Panc1 (cell line): Measurements from ENCODE around the gene OSBP2. TPM values are rescaled to one million over a fixed set of nuclear protein-coding genes. Genes with fewer than 3 reads are reported as not detected.

Experiments
- ATAC-seq: fragments of 200-7000 bp; cut with Tn5 transposase; 2 replicates; pipeline ENCODE4 v1.9.1; 2020; ENCODE audit warnings: mild to moderate bottlenecking, moderate library complexity
- BruUV-seq: library from RNA; stranded (reverse); fragments of 400-500 nt; replicated peaks from 2 replicates; lab custom pipeline; 2021; lab: Mats Ljungman, UMichigan
- CTCF ChIA-PET: fragments of 300-600 bp; sonication (Branson Sonifier 250); formaldehyde crosslinking; loops from one replicate; lab custom pipeline; 2022; ENCODE audit warnings: antibody characterized with exemption; lab: Charles Lee
- POLR2A ChIA-PET: fragments of 300-600 bp; sonication (Branson Sonifier 250); formaldehyde crosslinking; loops from one replicate; lab custom pipeline; 2022; ENCODE audit warnings: antibody characterized with exemption; lab: Charles Lee
- DNase-seq: peaks from one replicate; pipeline ENCODE4 v3.0.0-alpha.2; 2010; ENCODE audit warnings: low read depth, low spot score
- H3K27ac ChIP-seq: 2 replicates; pipeline ENCODE4 v1.5.1; 2011; ENCODE audit warnings: mild to moderate bottlenecking, low read length, inconsistent platforms
- H3K27me3 ChIP-seq: fragments of 200-500 bp; sonication (Bioruptor generic); 2 replicates; pipeline ENCODE4 v1.6.0; 2014; ENCODE audit warnings: low read length, inconsistent platforms; ENCODE audit not compliant: control insufficient read depth, insufficient read depth
- H3K36me3 ChIP-seq: fragments of 200-500 bp; sonication (Bioruptor generic); 2 replicates; pipeline ENCODE4 v1.5.1; 2014; ENCODE audit warnings: inconsistent platforms, mild to moderate bottlenecking, low read length, moderate library complexity; ENCODE audit not compliant: control insufficient read depth, insufficient read depth
- H3K4me1 ChIP-seq: 2 replicates; pipeline ENCODE4 v1.5.1; 2011; ENCODE audit warnings: inconsistent platforms, mild to moderate bottlenecking, low read length, moderate library complexity; ENCODE audit not compliant: control insufficient read depth, insufficient read depth
- H3K4me3 ChIP-seq, 2 experiments: 2 replicates each; pipeline ENCODE4 v1.5.1; 2011 to 2012; ENCODE audit warnings: low read depth in 2 of 2, low read length in 2 of 2, mild to moderate bottlenecking in 2 of 2, inconsistent platforms in 1 of 2, moderate library complexity in 1 of 2
- H3K9me3 ChIP-seq: fragments of 200-500 bp; sonication (Bioruptor generic); 2 replicates; pipeline ENCODE4 v1.5.1; 2014; ENCODE audit warnings: low read depth, mild to moderate bottlenecking, inconsistent platforms, low read length, moderate library complexity; ENCODE audit not compliant: control insufficient read depth, insufficient read depth
- SIN3A ChIP-seq: IDR thresholded peaks from 2 replicates; pipeline ENCODE4 v1.6.1; 2012; ENCODE audit warnings: low read depth, mild to moderate bottlenecking, low read length, moderate library complexity, borderline replicate concordance; ENCODE audit not compliant: insufficient read depth
- TCF7L2 ChIP-seq: IDR thresholded peaks from 2 replicates; pipeline ENCODE4 v1.6.1; 2011; ENCODE audit warnings: mild to moderate bottlenecking, low read depth, low read length, inconsistent platforms
- in situ Hi-C: cut with HindIII; loops from 2 replicates; pipeline ENCODE4 v1.10.0; 2016; ENCODE audit warnings: low sequenced_read_pairs, low pct_unique_long_range_greater_than_20kb
- intact Hi-C: fragments of 100-400 bp; cut with micrococcal nuclease; formaldehyde crosslinking; loops from one replicate; pipeline ENCODE4 v1.10.0; 2022; ENCODE audit not compliant: unreplicated experiment
- total RNA-seq: library from RNA; stranded (reverse); gene quantifications from one replicate; pipeline ENCODE4 v1.2.1, GENCODE V29; 2021; ENCODE audit not compliant: unreplicated experiment
- TF ChIP-seq, protein P1 (sequence below), 2 experiments: IDR thresholded peaks; 2 replicates each; pipeline ENCODE4 v1.6.1; 2011 to 2012; ENCODE audit warnings: low read depth in 2 of 2, control low read depth in 1 of 2, low read length in 1 of 2, mild to moderate bottlenecking in 1 of 2, moderate library complexity in 1 of 2; ENCODE audit not compliant: insufficient read depth in 1 of 2
- TF ChIP-seq, protein P2 (sequence below): fragments of 450-650 bp; IDR thresholded peaks from 2 replicates; pipeline ENCODE4 v1.5.1; 2017; ENCODE audit warnings: mild to moderate bottlenecking

Gene OSBP2
- total RNA-seq, 1 experiment from 2014 or later: 4.7 TPM

DNA sequence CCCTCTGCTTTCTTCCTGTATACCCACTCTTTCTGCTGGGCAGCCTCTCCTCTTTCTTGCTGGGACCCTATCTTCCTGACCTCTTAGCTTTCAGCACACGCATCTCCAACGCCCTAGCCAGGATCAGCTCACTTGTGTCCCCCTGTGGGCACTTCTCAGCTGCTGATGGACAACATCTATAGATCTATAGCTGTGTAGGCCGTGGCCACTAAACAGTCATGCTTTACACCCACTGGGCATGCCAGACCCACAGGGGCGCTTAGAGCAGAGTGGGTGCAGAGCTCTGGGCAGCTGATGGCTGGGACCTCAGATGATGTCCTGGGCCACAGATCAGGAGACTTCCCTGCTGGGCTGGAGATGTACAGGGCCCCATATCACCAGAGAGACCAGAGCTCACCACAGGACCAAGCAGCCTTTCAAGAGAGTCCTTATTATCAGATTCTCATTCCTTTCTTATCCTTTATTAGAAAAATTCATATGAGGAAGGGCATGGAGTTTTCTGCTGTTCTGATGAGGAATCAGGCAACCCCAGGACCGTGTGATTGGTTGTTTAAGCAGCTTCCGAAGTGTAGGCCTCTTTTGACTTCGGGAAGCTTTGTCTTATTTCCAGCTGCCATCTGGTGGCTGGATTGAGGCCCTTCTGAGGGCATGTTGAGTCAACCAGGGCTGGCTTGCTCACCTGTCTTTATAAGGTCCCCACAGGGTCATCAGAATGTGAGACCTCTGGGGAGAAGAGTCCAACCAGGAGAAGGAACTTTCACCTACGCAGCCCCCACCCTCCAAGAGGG, 60.5 kb downstream of the OSBP2 start:
- Histone ChIP-seq H3K27me3 (no peaks in the 10 kb centered on the region), H3K27ac (no peak overlapping the region), H3K4me1 (no peaks in the 10 kb centered on the region), H3K9me3 (no peaks in the 10 kb centered on the region), H3K36me3 (no peaks in the 10 kb centered on the region), H3K4me3 (no peak overlapping the region)
- peak; percentile 91 for ATAC-seq
- in situ Hi-C loops (no loop called here), intact Hi-C loops (loop anchor here (1.0 kb wide), 1 partner anchor 121 kb away; no protein-coding TSS in a partner anchor)
- ChIA-PET POLR2A (no interaction called here), CTCF (interaction anchor here (0.7 to 2.1 kb wide), 5 partner anchors 121 to 398 kb away, joined by 3 to 25 read pairs (median 4); partner anchors contain the start of genes CCDC157, SF3A1 and SLC35E4)
- TF ChIP-seq, protein P1, sequence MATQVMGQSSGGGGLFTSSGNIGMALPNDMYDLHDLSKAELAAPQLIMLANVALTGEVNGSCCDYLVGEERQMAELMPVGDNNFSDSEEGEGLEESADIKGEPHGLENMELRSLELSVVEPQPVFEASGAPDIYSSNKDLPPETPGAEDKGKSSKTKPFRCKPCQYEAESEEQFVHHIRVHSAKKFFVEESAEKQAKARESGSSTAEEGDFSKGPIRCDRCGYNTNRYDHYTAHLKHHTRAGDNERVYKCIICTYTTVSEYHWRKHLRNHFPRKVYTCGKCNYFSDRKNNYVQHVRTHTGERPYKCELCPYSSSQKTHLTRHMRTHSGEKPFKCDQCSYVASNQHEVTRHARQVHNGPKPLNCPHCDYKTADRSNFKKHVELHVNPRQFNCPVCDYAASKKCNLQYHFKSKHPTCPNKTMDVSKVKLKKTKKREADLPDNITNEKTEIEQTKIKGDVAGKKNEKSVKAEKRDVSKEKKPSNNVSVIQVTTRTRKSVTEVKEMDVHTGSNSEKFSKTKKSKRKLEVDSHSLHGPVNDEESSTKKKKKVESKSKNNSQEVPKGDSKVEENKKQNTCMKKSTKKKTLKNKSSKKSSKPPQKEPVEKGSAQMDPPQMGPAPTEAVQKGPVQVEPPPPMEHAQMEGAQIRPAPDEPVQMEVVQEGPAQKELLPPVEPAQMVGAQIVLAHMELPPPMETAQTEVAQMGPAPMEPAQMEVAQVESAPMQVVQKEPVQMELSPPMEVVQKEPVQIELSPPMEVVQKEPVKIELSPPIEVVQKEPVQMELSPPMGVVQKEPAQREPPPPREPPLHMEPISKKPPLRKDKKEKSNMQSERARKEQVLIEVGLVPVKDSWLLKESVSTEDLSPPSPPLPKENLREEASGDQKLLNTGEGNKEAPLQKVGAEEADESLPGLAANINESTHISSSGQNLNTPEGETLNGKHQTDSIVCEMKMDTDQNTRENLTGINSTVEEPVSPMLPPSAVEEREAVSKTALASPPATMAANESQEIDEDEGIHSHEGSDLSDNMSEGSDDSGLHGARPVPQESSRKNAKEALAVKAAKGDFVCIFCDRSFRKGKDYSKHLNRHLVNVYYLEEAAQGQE (IDR thresholded peaks at IDR 0.05; ENCODE audit: insufficient read depth in 1 of 2, low read depth in 2 of 2, low read length in 1 of 2): no peak
- TF ChIP-seq TCF7L2: no peak
- TF ChIP-seq, protein P2, sequence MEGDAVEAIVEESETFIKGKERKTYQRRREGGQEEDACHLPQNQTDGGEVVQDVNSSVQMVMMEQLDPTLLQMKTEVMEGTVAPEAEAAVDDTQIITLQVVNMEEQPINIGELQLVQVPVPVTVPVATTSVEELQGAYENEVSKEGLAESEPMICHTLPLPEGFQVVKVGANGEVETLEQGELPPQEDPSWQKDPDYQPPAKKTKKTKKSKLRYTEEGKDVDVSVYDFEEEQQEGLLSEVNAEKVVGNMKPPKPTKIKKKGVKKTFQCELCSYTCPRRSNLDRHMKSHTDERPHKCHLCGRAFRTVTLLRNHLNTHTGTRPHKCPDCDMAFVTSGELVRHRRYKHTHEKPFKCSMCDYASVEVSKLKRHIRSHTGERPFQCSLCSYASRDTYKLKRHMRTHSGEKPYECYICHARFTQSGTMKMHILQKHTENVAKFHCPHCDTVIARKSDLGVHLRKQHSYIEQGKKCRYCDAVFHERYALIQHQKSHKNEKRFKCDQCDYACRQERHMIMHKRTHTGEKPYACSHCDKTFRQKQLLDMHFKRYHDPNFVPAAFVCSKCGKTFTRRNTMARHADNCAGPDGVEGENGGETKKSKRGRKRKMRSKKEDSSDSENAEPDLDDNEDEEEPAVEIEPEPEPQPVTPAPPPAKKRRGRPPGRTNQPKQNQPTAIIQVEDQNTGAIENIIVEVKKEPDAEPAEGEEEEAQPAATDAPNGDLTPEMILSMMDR: peak; percentile 78
- no TSS peak for BruUV-seq
- no peak for DNase-seq

DNA sequence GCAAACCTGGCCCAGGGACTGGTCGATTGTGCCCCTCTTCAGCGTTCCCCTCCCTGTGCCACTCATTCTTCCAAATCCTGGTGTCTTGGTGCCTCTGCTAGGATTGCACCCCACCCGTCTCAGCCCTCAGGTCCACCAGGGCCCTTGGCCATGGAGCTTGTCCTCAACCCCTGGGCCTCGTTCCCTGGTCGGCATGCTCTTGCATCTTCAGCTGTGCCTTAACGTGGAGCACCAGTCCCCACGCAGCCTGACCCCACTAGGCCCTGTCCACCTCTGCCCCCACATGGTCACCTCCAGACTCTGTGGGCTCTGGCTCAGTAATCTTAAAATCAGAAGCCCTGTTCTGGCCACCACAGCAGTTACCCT, 61.1 kb downstream of the OSBP2 start:
- intact Hi-C loops: loop anchor here (1.0 kb wide), 1 partner anchor 121 kb away; no protein-coding TSS in a partner anchor
- H3K27ac ChIP-seq: no peak overlapping the region
- DNase-seq (no peak), ATAC-seq (0 out of 2 replicates have a peak, but pooled peaks have one; percentile 14)
- H3K4me3 ChIP-seq: no peak overlapping the region
- no peaks in the 10 kb centered on the region for H3K36me3 ChIP-seq
- no peaks in the 10 kb centered on the region for H3K9me3 ChIP-seq
- H3K27me3 ChIP-seq: no peaks in the 10 kb centered on the region
- in situ Hi-C loops: no loop called here
- TF ChIP-seq TCF7L2 (no peak), SIN3A (no peak)
- TF ChIP-seq, protein P1 (IDR thresholded peaks at IDR 0.05; ENCODE audit: insufficient read depth in 1 of 2, low read depth in 2 of 2, low read length in 1 of 2): no peak
- TF ChIP-seq, protein P2: peak; percentile 38
- H3K4me1 ChIP-seq: no peaks in the 10 kb centered on the region
- BruUV-seq: no TSS peak
- ChIA-PET POLR2A (no interaction called here), CTCF (interaction anchor here (1.7 to 2.1 kb wide), 2 partner anchors 121 to 148 kb away, joined by 7 to 25 read pairs; partner anchors contain the start of gene SLC35E4)
